GM12878 (cell line): ENCODE data around the gene ENG.

Experiments used
- BRCA1 ChIP-seq: IDR thresholded peaks from 2 replicates; pipeline ENCODE4 v1.6.1; 2011; ENCODE audit warnings: low read depth, low read length, improper control_type of control experiment
- ESRRA ChIP-seq: IDR thresholded peaks from 2 replicates; pipeline ENCODE4 v1.6.1; 2012; ENCODE audit warnings: mild to moderate bottlenecking, low read length, improper control_type of control experiment
- GATAD2B ChIP-seq: fragments of 450-650 bp; conservative IDR thresholded peaks from 2 replicates; pipeline ENCODE4 v1.6.1; 2017; ENCODE audit warnings: low read depth, mild to moderate bottlenecking, moderate library complexity
- KDM1A ChIP-seq: fragments of 200-600 bp; sonication (generic); IDR thresholded peaks from 2 replicates; pipeline ENCODE4 v1.6.1; 2016; ENCODE audit warnings: borderline replicate concordance
- POLR2AphosphoS5 ChIP-seq: IDR thresholded peaks from 2 replicates; pipeline ENCODE4 v1.6.1; 2011; ENCODE audit warnings: mild to moderate bottlenecking, low read length, inconsistent platforms
- USF1 ChIP-seq: IDR thresholded peaks from 2 replicates; pipeline ENCODE4 v1.6.1; 2011; ENCODE audit warnings: borderline replicate concordance, low read depth, mild to moderate bottlenecking, moderate library complexity, mixed read lengths, low read length; ENCODE audit not compliant: insufficient read depth; ENCODE audit errors: extremely low read length
- YY1 ChIP-seq: IDR thresholded peaks from 2 replicates; pipeline ENCODE4 v1.6.1; 2011; ENCODE audit warnings: low read depth, mild to moderate bottlenecking, low read length
- TF ChIP-seq, protein P1 (sequence below): fragments of 450-650 bp; IDR thresholded peaks from 2 replicates; pipeline ENCODE4 v1.6.1; 2016; ENCODE audit warnings: mild to moderate bottlenecking

- TF ChIP-seq USF1, result no peak
- TF ChIP-seq POLR2AphosphoS5, result no peak
- no peak for TF ChIP-seq BRCA1
- no peak for TF ChIP-seq KDM1A
- TF ChIP-seq, protein P1, sequence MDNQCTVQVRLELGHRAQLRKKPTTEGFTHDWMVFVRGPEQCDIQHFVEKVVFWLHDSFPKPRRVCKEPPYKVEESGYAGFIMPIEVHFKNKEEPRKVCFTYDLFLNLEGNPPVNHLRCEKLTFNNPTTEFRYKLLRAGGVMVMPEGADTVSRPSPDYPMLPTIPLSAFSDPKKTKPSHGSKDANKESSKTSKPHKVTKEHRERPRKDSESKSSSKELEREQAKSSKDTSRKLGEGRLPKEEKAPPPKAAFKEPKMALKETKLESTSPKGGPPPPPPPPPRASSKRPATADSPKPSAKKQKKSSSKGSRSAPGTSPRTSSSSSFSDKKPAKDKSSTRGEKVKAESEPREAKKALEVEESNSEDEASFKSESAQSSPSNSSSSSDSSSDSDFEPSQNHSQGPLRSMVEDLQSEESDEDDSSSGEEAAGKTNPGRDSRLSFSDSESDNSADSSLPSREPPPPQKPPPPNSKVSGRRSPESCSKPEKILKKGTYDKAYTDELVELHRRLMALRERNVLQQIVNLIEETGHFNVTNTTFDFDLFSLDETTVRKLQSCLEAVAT, result no peak
- no peak for TF ChIP-seq GATAD2B
- TF ChIP-seq ESRRA, result no peak
- TF ChIP-seq YY1, result no peak
Measured at GRCh38 chr9:127887792-127888191, 33.3 kb upstream of the ENG start.
